Measurements from ENCODE around the gene SCOC. TPM values are rescaled to one million over a fixed set of nuclear protein-coding genes. Genes with fewer than 3 reads are reported as not detected.
A peak's percentile ranks its signal among the peaks of the same experiment; 100 is the strongest.

Gene SCOC
- total and polyA plus RNA-seq, 2 of the 13 experiments (the other 11 are each of a cell fraction or from before 2014, with no cell fraction given), result 43.8 to 65.2 TPM

- TF ChIP-seq HBP1 (CRISPR knock-in tag; IDR thresholded peaks at IDR 0.05; ENCODE audit: low read depth) (no peak), SKI (IDR thresholded peaks at IDR 0.05; ENCODE audit: partially characterized antibody) (peak; percentile 9), ZMYM2 (CRISPR knock-in tag; IDR thresholded peaks at IDR 0.05) (no peak), AHDC1 (CRISPR knock-in tag; IDR thresholded peaks at IDR 0.05; ENCODE audit: borderline replicate concordance) (peak; percentile 58; the same call in 1 of the 2 replicates), ZFP36L2 (CRISPR knock-in tag; IDR thresholded peaks at IDR 0.05) (no peak), ZNF7 (CRISPR knock-in tag; IDR thresholded peaks at IDR 0.05) (no peak), ZNF557 (CRISPR knock-in tag; IDR thresholded peaks at IDR 0.05) (no peak), E2F5 (CRISPR knock-in tag; conservative IDR thresholded peaks at IDR 0.05) (no peak), TMF1 (CRISPR knock-in tag; IDR thresholded peaks at IDR 0.05; ENCODE audit: low read depth) (no peak), TCF7L2 (IDR thresholded peaks at IDR 0.05; ENCODE audit: low read depth, low read length) (no peak), ZNF180 (CRISPR knock-in tag; IDR thresholded peaks at IDR 0.05; ENCODE audit: borderline replicate concordance, low read depth) (no peak), ZNF547 (CRISPR knock-in tag; IDR thresholded peaks at IDR 0.05) (no peak), TFDP2 (CRISPR knock-in tag; IDR thresholded peaks at IDR 0.05) (no peak), CREB1 (IDR thresholded peaks at IDR 0.05) (no peak), CREB1 (CRISPR knock-in tag; IDR thresholded peaks at IDR 0.05) (0 out of 2 replicates have a peak, but pooled peaks have one; percentile 34), MTF1 (CRISPR knock-in tag; IDR thresholded peaks at IDR 0.05) (no peak), ZNF382 (CRISPR knock-in tag; IDR thresholded peaks at IDR 0.05; ENCODE audit: borderline replicate concordance) (no peak)
These were observed 10.4 kb upstream of the SCOC start (continued) for GRCh38 chr4:140363051-140363450.
